CD4-positive, alpha-beta T cell treated with Interleukin-6 for 4 hours (primary cell): Measurements from ENCODE around the gene ALPL.

ENCODE experiments used
- DNase-seq: peaks from one replicate; pipeline ENCODE4 v3.0.0-alpha.2; 2020; ENCODE audit warnings: mixed read lengths

The ALPL gene

DNA sequence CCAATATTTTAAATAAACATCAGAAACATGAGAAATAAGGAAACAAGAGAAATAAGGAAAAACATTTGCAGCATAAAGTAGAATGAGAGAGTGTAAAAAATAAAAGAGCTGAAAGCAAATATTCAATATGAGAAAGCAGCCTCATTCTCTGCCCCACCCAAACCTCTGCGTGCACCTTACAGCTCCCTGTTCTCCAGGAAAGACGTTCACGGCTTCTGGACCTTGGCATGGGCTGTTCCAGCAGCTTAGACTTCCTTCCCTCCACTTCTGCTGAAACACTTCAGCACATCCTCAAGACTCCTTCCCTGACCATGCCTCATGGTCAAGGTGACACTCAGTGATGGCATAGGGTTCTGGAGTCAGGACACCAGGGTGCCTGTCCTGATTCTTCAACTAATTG, 23.3 kb downstream of the ALPL start:
- DNase-seq, result no peak

DNA sequence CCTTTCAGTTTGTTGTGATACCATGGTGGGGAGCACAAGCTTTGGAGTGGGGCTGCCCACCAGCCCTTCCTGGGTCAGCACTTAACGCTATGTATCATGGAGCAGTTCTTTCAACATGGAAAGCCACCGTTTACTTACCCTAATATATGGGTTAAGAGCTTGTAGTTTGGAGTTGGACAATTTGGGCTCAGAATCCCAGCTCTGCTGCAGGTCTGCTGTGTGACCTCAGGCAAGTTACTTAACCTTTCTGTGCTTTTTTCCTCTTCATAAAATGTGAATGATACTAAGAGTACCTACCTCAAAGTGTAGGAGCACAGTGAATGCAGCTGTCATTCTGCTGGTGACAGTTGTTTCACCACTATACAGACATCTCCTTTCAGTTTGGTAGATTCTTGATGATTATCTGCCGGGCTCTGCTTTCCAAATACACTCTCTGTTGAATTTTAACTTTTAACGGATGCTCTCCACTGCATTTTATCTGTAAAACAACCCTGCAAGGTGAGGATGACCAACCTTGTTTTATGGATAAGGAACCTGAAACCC, 23.8 kb downstream of the ALPL start:
- no peak for DNase-seq

DNA sequence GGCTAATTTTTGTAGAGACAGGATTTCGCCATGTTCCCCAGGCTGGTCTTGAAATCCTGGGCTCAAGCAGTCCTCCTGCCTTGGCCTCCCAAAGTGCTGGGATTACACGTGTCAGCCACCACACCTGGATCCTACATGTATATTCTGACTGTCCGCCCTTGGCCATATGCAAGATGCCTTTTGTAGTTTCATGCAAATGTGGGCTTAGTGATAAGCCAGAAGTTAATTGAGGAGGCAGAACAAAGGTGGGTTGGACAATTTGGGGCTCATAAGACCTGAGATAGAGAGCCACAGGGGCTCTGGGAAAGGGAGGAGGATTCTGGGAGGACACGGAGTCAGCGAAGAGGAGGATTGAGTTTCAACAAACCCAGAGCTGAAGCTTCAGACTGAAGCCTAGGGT, 24.9 kb downstream of the ALPL start:
- DNase-seq, result no peak

DNA sequence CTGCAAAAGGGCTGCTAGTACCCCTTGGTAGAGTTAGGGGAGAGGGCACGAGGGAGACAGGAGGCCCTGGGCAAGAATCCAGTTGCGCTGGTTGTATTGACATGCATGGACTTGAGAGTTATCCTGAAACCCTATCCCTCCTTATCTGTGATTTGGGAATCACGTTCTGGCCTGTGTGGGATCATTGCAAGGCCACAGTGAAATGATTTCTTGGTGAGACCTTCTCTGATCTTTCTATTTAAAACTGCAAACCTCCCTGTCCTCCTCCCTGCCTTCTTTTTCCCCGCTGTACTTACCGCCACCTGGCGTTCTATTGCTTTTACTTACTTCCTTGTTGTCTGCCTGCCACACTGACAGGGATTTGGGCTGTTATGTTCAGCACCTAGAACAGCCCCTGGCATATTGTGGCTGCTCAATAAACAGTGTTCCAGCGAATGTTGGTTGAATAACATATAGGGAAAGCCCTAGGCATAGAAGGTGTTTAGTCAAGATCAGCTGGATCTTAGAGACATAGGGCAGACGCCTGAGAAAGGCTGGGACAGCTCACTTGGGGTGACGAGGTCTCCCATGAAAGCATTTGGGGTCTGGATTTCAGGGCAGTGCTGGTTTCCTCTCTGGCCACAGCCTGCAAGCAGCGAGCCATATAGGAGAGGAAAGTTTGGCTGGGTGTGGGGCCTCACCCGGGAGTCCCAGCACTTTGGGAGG, 25.6 kb downstream of the ALPL start:
- peak; percentile 13 for DNase-seq

DNA sequence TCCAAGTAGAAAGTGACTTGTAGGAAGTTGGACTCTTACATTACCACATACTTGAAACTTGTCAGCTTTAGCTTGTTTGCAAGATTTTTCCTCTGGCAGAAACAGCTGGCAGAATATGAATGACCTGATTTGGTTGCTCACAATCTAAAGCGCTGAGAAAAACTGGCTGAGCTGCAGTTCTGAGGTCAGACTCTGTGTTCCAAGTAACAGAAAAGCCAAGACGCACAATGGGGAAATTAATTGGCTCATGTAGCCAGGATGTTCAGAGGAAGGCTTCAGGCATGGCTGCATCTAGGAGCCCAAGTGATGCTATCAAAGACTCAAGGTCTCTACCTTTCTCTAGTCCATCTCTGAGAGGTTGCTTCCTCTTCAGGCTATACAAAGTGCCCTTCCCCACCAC, 27.0 kb downstream of the ALPL start:
- no peak for DNase-seq

DNA sequence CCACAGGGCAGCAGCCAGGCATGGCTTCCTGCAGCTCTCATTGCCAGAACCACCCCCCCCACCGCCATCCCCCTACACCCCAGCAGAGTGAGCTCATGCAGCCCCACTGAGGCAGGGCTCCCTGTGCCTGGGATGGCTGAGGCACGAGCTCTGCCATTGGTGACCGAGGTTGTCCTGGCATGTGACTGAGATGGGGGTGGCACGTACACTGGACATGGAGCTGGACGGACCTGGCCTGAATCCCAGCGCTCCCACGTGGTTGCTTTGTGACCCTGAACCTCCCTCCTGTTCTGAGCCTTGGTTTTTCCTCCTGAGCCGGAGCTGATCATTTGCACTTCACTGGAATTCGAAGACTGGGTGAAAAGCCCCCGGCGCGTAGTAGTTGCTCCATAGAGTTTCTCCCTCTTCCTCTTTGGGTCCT, 28.3 kb downstream of the ALPL start:
- DNase-seq, result no peak

DNA sequence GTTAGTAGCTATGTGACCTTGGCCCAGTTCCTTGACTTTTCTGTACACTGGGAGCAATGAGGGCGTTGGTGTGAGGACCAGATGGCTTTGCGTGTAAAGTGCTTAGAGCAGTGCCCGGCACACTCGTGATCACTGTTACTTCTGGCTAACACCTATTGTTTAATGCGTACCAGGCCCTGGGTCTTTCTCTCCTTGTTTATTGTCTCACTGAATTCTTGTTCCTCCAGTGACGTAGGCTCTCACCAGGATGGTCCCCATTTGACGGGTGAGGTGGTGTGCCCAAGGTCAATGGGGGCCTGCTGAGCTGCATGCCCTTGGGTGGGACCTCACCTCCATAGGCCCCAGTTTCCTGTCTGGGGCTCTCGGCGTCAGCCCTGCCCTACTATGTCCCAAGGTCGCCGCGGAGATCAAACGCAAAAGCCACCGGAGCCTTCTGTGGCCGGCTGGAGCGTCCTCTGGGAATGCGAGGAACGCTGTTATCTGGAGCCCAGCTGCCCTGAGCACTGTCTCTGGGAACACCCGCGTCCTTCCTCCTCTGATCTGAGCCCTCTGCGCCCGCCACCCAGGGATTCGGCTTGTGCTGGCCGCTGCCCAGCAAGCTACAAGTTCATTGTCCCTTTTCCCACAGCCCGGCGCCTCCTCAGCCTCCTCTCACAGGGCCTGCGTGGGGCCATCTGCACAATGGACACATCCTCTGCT, 28.9 kb downstream of the ALPL start:
- no peak for DNase-seq

DNA sequence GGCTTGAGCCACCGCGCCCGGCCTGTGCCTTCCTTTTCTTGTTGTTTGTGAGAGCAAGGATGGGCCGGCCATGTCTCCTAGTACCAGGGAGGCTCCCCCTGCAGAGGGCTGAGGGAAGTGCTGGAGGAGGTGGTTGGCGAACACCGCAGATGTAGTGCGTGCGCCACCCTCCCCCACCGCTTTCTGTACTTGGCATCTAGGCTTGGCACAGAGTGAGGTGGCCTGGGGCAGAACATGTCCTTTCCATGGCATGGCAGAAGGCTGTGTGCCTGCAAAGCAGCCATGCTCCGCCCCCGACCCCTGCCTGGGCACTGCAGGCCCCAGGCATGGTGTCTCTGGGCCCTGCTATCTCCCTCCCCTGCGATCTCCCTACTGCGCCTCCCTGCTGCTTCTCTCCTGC, 30.7 kb downstream of the ALPL start:
- DNase-seq, result no peak

DNA sequence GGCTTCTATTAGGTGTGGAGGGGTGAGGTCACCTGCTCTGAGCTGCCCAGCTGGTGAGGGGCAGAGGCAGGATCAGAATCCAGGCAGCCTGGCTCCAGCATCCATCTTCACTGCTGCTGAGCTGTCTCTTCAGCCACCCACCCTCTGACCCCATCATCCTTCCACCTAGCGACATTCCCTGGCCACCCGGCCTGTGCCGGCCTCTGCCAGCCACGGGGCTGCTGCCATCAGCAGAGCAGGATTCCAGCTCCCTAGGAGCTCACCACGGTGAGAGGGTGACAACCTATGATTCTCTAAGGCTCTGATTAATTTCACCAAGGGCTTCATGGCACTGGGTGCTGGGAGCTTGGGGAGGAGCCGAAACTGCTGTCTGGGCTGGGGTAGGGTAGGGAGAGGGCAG, 32.1 kb downstream of the ALPL start:
- no peak for DNase-seq

DNA sequence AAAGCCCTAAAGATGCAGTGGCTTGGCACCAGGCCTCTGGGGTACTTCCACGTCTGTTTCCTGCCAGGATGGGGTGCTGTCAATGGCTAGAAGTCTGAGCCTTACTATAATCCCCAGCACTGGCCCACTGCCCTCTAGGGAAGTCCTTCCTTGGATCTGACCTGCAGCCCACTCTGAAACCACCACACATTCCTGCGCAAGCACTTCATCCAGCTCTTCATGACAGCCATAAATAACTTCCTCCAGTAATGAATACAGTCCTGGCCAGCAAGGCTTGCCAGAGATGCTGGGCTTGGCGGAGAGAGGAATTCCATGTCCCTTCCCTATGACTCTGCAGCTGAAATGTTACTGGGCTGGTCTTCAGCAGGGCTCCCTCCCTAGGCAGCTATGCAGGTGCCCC, 32.6 kb downstream of the ALPL start:
- DNase-seq, result no peak

DNA sequence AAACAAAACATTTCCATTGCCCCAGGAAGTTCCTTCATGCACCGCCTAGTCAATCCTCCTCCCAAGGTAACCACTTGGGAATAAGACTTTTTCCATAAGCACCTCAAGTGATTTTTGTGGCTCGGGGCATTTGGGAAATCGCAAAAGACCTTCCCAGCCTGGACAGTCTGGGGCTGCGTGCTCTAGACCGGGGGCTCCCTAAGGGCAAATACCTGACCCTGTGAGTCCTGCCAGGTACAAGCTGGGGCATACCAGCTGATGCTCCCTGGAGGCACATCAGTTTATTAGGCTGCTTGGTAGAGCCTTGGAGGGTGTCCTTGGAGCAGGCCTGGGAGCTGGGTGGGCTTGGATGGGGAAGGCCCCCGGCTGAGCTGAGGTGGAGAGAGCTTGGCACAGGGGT, 34.4 kb downstream of the ALPL start:
- DNase-seq, result no peak

DNA sequence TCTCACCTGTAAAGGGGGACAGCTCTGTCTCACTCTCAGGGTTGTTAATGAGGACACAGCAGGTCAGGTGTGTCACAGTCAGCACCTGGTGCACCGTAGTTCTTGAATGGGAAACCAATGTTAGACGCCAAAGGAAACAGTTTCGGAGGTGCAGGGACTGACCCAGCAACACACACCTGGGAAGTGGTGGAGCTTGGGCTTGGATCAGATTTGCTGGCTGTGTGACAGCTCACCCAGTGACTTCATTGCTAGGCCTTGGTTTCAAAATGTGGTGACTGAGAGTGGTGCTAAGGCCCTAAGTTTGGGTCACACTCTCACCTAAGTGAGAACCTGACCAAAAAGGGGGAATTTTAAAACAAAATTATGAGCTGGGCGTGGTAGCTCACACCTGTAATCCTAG, 34.9 kb downstream of the ALPL start:
- DNase-seq, result no peak

DNA sequence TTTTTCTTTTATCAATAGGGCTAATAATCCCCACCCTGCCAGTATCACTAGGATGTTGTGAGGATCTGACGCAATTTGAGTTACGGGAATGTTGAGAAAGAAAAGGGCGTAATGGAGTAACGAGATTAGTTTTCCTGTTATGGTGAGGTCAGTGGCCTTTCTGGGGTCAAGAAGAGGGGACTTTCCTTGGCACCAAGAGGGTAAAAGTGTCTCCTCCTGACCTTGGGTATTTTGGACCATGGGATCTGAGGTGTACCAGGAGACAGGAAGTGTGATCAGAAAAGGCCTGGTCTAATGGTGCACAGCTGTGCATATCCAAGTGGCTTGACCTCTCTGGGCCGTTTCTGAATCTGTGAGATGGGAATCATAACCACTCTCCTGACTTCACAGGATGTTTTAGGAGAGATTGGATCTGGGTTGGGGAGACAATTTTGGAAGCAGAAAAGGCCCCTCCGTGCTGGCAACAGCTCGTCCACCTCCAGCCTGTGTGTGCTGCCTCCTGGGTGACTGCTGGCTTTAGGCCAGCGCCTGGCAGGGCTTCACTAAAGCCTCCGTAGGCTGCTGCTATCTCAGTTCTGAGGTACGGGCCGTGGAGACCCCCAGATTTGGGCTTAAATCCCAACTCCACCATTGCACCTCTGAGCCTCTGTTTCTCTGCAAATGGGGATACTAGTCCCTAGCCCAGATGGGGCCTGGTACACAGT, 37.1 kb downstream of the ALPL start:
- no peak for DNase-seq

DNA sequence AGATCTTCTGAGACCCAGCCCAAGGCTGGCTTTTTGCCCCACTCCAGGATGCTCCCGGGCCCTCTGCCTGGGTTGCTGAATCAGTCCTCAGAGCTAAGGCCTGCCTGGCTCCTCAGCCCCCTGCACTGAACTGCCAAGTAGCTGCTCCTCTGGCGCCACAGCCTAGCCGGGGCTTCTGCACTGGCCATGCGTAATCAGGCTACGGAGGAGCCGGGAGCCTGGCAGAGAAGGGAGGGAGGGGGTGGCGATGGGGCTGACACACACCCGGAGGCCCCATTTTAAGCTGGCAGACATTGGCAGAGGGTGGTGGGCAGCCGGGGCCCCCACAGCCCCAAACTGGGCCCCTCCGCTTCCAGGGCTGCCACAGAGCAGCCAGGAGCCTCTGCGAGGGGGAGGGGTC, 38.7 kb downstream of the ALPL start:
- no peak for DNase-seq

DNA sequence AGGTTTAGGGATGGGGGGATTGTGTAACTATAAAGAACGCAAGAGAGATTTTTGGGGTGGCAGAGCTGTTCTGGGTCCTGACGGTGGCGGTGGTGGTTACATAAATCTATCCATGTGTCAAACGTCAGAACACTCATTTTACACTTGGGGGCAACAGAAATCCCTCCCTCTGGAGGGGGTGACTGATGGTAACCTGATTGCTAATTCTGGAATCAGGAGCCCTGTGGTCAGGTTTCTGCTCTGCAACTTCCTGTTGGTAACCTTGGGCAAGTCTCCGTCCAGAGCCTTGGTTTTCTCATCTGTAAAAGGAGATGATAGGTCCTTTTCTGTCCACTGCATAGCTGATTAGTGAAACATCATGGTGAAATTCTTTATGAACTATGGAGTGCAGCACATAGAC, 40.9 kb downstream of the ALPL start:
- no peak for DNase-seq

DNA sequence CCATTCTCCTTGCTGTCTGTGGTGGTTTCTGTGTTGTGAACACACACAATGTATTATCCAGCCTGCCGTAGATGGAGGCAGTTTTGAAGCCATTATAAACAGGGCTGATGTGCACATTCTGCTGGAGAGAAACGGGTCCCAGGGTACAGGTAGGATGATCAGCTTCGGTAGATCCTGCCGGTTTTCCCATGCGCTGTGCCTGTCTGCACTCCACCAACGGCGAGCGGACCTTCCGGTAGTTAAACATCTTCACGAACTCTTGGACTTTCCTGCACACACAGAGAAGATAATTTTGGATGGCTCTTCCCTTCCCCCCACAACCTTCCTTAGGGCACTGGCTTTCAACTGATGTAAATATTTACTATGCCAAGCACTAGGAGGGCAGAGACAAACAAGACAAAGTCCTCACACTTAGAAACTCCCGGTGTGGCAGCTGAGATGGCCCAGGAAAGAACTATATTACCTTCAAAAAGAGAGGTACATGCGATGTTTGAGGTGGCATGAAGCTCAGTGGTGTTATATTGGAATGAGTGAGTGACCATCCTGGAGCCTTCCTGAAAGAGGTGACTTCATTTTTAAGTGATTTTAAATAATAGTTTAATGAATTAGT, 41.7 kb downstream of the ALPL start:
- no peak for DNase-seq

DNA sequence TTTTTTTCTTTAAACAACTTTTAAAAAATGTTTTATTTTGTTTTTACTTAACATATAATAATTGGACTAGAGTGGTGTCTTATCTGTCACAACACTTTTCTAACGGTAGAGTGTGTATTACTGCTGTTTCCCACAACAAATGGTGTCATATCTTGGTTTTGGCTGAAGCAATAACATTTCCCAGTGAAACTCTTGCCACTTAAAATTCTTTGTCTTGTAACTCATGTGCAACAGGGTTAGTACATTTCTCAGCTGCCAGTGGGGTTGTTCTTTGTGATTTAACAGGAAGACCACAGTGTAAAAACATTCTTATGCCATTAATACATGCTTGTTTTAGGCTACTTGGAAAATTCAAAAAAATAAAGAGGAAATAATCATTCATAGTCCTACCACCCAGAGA, 43.5 kb downstream of the ALPL start:
- no peak for DNase-seq

DNA sequence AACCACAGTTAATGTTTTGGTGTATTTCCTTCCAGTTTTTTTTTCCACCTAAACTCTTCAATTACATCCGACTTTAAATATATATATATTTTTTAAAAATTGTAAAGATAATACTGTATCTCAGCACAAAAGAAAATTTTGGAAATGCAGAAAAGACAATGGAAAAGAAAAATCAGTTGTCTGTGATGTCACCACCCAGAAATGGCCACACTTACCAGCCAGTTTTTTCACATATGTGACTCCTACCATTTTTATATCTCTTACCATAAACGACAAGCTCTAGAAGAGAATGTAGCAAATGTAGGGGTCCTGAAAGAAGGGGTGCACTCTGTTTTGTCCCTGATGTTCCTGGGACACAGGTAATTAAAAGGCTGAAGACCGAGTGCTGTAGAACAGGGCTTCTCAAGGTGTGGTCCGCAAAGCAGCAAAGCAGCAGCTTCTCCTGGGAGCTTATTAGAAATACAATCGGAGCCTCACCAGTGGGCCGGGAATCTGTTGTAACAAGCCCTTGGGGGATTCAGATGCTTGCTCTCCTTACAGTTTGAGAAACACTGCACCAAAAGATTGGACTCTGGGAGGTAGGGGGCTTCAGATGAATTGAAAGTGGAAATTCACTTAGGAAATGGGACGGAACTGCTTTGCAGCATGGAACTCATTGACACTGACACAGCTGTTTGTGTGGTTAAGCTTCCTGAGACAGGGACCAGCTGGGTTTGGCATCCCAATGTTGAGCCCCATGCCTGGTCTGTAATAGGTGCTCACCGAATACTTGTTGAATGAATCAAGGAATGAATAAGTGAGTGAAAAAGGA, 44.1 kb downstream of the ALPL start:
- DNase-seq, result no peak

DNA sequence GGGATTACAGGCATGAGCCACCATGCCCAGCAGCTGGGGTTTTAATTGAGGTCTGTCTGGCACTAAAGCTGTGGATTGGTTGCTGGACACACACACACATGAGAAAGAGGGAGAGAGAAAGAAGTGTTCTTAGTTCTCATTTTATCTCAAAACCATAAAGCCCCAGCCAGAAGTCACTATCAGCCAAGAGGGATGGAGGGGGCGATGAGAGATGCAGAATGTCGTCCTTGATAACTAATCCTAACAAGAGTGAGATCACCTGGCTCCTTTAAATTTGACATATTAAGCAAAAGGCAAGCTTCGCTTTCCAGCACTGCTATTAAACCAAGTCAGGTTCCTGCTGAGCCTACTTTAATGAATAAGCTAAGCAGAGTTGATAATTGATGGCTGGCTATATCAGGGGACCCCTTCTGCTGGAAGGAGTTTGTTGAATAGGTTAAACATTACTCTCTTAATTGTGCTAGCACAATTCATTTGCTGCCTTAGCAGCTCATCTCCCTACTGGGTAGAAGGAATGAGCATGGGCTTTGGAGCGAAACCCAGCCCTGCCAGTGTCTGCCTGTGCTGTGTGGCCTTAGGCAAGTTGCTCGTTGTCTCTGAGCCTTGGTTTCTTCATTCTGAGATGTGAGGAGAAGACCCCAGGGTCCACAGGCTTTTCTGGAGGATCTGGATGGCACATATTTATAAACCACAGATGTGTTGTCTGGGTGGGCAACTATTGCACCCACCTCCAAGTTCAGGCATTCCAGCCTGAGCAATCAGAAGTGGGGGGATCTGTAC, 50.8 kb downstream of the ALPL start:
- DNase-seq, result no peak

DNA sequence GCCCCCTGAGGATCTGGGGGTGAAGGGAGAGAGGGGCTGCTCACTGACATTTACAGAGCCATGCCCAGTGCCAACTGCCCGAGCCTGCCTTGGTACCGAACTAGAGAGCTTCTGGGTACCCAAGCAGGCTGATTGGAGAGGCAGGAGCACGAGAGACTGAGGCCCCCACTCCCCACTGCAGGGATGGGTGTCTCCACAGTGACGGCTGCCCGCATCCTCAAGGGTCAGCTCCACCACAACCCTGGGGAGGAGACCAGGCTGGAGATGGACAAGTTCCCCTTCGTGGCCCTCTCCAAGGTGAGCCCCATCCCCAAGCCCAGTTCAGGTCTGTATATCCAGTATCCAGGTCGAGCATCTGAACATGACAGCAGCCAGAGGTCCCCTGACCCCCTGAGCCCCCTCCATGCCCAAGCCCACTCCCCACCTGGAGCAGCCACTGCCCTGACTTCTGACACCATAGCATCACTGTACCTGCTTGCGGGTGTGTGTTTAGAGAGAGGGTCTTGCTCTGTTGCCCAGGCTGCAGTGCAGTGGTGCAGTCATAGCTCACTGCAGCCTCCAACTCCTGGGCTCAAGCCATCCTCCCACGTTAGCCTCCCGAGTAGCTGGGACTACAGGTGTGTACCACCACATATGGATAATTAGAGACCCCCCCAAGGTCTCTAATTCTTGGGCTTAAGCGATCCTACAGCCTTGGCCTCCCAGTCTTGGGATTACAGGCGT, 51.9 kb downstream of the ALPL start:
- no peak for DNase-seq

DNA sequence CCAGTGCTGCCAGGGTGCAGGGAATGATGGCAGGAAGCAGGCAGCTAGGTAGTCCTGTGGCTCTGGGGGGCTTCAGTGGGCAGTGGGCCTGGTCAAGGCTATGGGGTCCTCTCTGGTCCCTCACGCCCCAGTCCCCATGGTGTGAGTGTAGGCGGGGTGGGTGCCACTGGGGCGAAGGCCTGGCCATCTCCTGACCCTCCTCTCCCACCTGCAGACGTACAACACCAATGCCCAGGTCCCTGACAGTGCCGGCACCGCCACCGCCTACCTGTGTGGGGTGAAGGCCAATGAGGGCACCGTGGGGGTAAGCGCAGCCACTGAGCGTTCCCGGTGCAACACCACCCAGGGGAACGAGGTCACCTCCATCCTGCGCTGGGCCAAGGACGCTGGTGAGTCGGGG, 53.7 kb downstream of the ALPL start:
- no peak for DNase-seq
